Hepatocyte (in vitro differentiated cells): ENCODE measurements around the gene PTTG1. TPM values are rescaled to one million over a fixed set of nuclear protein-coding genes. Genes with fewer than 3 reads are reported as not detected.

Source experiments
- DNase-seq: peaks from one replicate; pipeline ENCODE4 v3.0.0-alpha.2; 2016; ENCODE audit warnings: low spot score
- H2AFZ ChIP-seq: fragments of 200-600 bp; sonication (generic); 2 replicates; pipeline ENCODE4 v1.6.0; 2016; ENCODE audit warnings: antibody characterized with exemption, mild to moderate bottlenecking
- H3K27ac ChIP-seq: fragments of 200-600 bp; sonication (generic); 2 replicates; pipeline ENCODE4 v1.5.1; 2016; ENCODE audit warnings: mild to moderate bottlenecking
- H3K27me3 ChIP-seq: fragments of 200-600 bp; sonication (generic); 2 replicates; pipeline ENCODE4 v1.6.1; 2016
- H3K36me3 ChIP-seq: fragments of 200-600 bp; sonication (generic); replicated peaks from 2 replicates; pipeline ENCODE4 v1.5.1; 2016; ENCODE audit warnings: low read depth; ENCODE audit not compliant: insufficient read depth
- H3K4me1 ChIP-seq: fragments of 200-600 bp; sonication (generic); 2 replicates; pipeline ENCODE4 v1.5.1; 2016; ENCODE audit warnings: mild to moderate bottlenecking, moderate library complexity; ENCODE audit not compliant: insufficient read depth
- H3K4me2 ChIP-seq: fragments of 200-600 bp; sonication (generic); 2 replicates; pipeline ENCODE4 v1.6.0; 2016
- H3K4me3 ChIP-seq: fragments of 200-600 bp; sonication (generic); 2 replicates; pipeline ENCODE4 v1.5.1; 2016; ENCODE audit warnings: mild to moderate bottlenecking
- H3K79me2 ChIP-seq: fragments of 200-600 bp; sonication (generic); 2 replicates; pipeline ENCODE4 v1.6.0; 2017; ENCODE audit warnings: mild to moderate bottlenecking
- H3K9me2 ChIP-seq: fragments of 200-600 bp; sonication (generic); replicated peaks from 2 replicates; pipeline ENCODE4 v1.6.0; 2017; ENCODE audit warnings: mild to moderate bottlenecking; ENCODE audit not compliant: insufficient read depth
- H3K9me3 ChIP-seq: fragments of 200-600 bp; sonication (generic); 2 replicates; pipeline ENCODE4 v1.5.1; 2016; ENCODE audit warnings: low read depth, mild to moderate bottlenecking
- H4K20me1 ChIP-seq: fragments of 200-600 bp; sonication (generic); 2 replicates; pipeline ENCODE4 v1.6.0; 2016; ENCODE audit warnings: mild to moderate bottlenecking; ENCODE audit not compliant: insufficient read depth, poor library complexity, severe bottlenecking
- CTCF ChIP-seq: fragments of 200-600 bp; sonication (generic); IDR thresholded peaks from 2 replicates; pipeline ENCODE4 v1.5.1; 2016; ENCODE audit warnings: antibody characterized with exemption, mild to moderate bottlenecking; ENCODE audit not compliant: poor library complexity
- EZH2 ChIP-seq: fragments of 200-600 bp; sonication (generic); IDR thresholded peaks from 2 replicates; pipeline ENCODE4 v1.6.1; 2016; ENCODE audit warnings: antibody characterized with exemption, mild to moderate bottlenecking, borderline replicate concordance
- EZH2phosphoT487 ChIP-seq: fragments of 200-600 bp; sonication (generic); IDR thresholded peaks from one replicate; pipeline ENCODE4 v1.6.1; 2018; ENCODE audit warnings: antibody characterized with exemption, mild to moderate bottlenecking, low read depth, moderate library complexity; ENCODE audit not compliant: unreplicated experiment, severe bottlenecking
- WGBS: methylation state at CpG from one replicate; pipeline ENCODE4 v1.1.6; 2016; ENCODE audit warnings: low lambda C conversion rate; ENCODE audit errors: missing lambda C conversion rate; 5-methylcytosine and 5-hydroxymethylcytosine counted together
- polyA plus RNA-seq: library from polyadenylated mRNA; unstranded; fragments of >200 nt; fragmentation: Nextera tagmentation; extraction: Ambion mirVana; gene quantifications from 2 replicates; pipeline ENCODE4 v1.2.1, GENCODE V29; 2016
- total RNA-seq: library from RNA; depleted of rRNA; stranded (reverse); fragments of >200 nt; gene quantifications from 2 replicates; pipeline ENCODE4 v1.2.3, GENCODE V29; 2014

Gene PTTG1
- total and polyA plus RNA-seq, 2 experiments from 2014 or later, result 18.8 to 49.2 TPM

GRCh38 chr5:160427607-160428006, 6.0 kb downstream of the PTTG1 start:
- TF ChIP-seq EZH2 (no peak), EZH2phosphoT487 (no peak), CTCF (no peak)
- Histone ChIP-seq H3K27me3 (no peaks in the 10 kb centered on the region), H2AFZ (no peak overlapping the region), H3K9me3 (no peaks in the 10 kb centered on the region), H3K27ac (no peak overlapping the region), H3K4me3 (no peak overlapping the region), H3K79me2 (peaks cover 4% of the 10 kb centered on the region), H4K20me1 (no peaks in the 10 kb centered on the region), H3K4me1 (peaks cover 3% of the 10 kb centered on the region), H3K4me2 (no peak overlapping the region), H3K9me2 (no peaks in the 10 kb centered on the region), H3K36me3 (no peaks in the 10 kb centered on the region)
- DNase-seq, result no peak
- 88% methylated on average over 4 of the region's 4 CpGs for WGBS

- no peaks in the 10 kb centered on the region for H3K9me3 ChIP-seq
These were observed 10.5 kb downstream of the PTTG1 start for GRCh38 chr5:160432196-160432595.

GRCh38 chr5:160432787-160433186, 11.1 kb downstream of the PTTG1 start:
- H3K4me3 ChIP-seq, result no peak overlapping the region
- no peak overlapping the region for H3K27ac ChIP-seq
- H3K4me2 ChIP-seq, result no peak overlapping the region
- no peak for DNase-seq
- H3K27me3 ChIP-seq, result no peaks in the 10 kb centered on the region
- H3K9me3 ChIP-seq, result no peaks in the 10 kb centered on the region
- H3K36me3 ChIP-seq, result no peaks in the 10 kb centered on the region
- H3K4me1 ChIP-seq, result no peaks in the 10 kb centered on the region
- H2AFZ ChIP-seq, result no peak overlapping the region
- TF ChIP-seq EZH2, result no peak
- no peak for TF ChIP-seq CTCF
- TF ChIP-seq EZH2phosphoT487, result no peak
- no peaks in the 10 kb centered on the region for H3K79me2 ChIP-seq
- H4K20me1 ChIP-seq, result no peaks in the 10 kb centered on the region
- no peaks in the 10 kb centered on the region for H3K9me2 ChIP-seq
- WGBS, result 89% methylated on average over 7 of the region's 7 CpGs

More at GRCh38 chr5:160432196-160432595, 10.5 kb downstream of the PTTG1 start:
- Histone ChIP-seq H3K9me2 (no peaks in the 10 kb centered on the region), H3K36me3 (no peaks in the 10 kb centered on the region), H2AFZ (no peak overlapping the region), H3K4me3 (no peak overlapping the region), H3K79me2 (no peaks in the 10 kb centered on the region), H3K27me3 (no peaks in the 10 kb centered on the region), H3K4me2 (no peak overlapping the region), H3K4me1 (no peaks in the 10 kb centered on the region), H3K27ac (no peak overlapping the region), H4K20me1 (no peaks in the 10 kb centered on the region)
- no peak for TF ChIP-seq CTCF
- no peak for TF ChIP-seq EZH2phosphoT487
- TF ChIP-seq EZH2, result no peak
- no peak for DNase-seq
- WGBS, result 94% methylated on average over 4 of the region's 4 CpGs
